GM12878 (cell line): ENCODE results near the gene PRAC2. TPM values are rescaled to one million over a fixed set of nuclear protein-coding genes. Genes with fewer than 3 reads are reported as not detected.
A peak's percentile ranks its signal among the peaks of the same experiment; 100 is the strongest.

ENCODE experiments used
- ATAC-seq: fragments of 200-7000 bp; cut with Tn5 transposase; 3 replicates; pipeline ENCODE4 v1.9.1; 2020; ENCODE audit warnings: mild to moderate bottlenecking, moderate library complexity
- BruUV-seq: library from RNA; stranded (reverse); fragments of 400-500 nt; replicated peaks from 2 replicates; lab custom pipeline; 2021; lab: Mats Ljungman, UMichigan
- CTCF ChIA-PET: fragments of 300-600 bp; sonication (Branson Sonifier 250); formaldehyde crosslinking; extraction: SDS; loops from one replicate; lab custom pipeline; 2021; ENCODE audit warnings: inconsistent platforms; lab: Yijun Ruan, JAX
- POLR2A ChIA-PET: fragments of 350-600 bp; formaldehyde crosslinking; extraction: SDS; loops from one replicate; lab custom pipeline; 2021; ENCODE audit warnings: inconsistent platforms; lab: Charles Lee
- RAD21 ChIA-PET: fragments of 300-600 bp; sonication (Branson Sonifier 250); formaldehyde crosslinking; loops from one replicate; lab custom pipeline; 2023; ENCODE audit warnings: antibody characterized with exemption; ENCODE audit not compliant: unreplicated experiment; lab: Charles Lee
- SMC1A ChIA-PET: fragments of 300-600 bp; sonication (Branson Sonifier 250); formaldehyde crosslinking; loops from one replicate; lab custom pipeline; 2023; ENCODE audit not compliant: unreplicated experiment, uncharacterized antibody; lab: Charles Lee
- DNase-seq: peaks from one replicate; pipeline ENCODE4 v3.0.0-alpha.2; 2011; ENCODE audit warnings: low read depth, low spot score
- FAIRE-seq: peaks from 3 replicates; lab custom pipeline; 2011; peaks lifted over from hg19 to GRCh38; lab: Jason Lieb, UNC
- H2AFZ ChIP-seq: 2 replicates; pipeline ENCODE4 v1.6.0; 2011; ENCODE audit warnings: low read depth, low read length, control low read depth; ENCODE audit not compliant: control insufficient read depth
- H3K27ac ChIP-seq: 2 replicates; pipeline ENCODE4 v1.5.1; 2011; ENCODE audit warnings: control low read depth; ENCODE audit not compliant: control insufficient read depth, insufficient read depth
- H3K27me3 ChIP-seq, 2 experiments: replicated peaks in 1 of 2; 2 replicates each; pipeline versions ENCODE4 v1.6.0 to v1.6.1; 2011; ENCODE audit warnings: low read length in 1 of 2; ENCODE audit not compliant: control insufficient read depth in 2 of 2, insufficient read depth in 2 of 2
- H3K36me3 ChIP-seq, 2 experiments: 2 replicates each; pipeline ENCODE4 v1.5.1; 2011; ENCODE audit warnings: low read length in 1 of 2; ENCODE audit not compliant: control insufficient read depth in 2 of 2, insufficient read depth in 2 of 2
- H3K4me1 ChIP-seq: 2 replicates; pipeline ENCODE4 v1.6.1; 2011; ENCODE audit warnings: mild to moderate bottlenecking, low read length, moderate library complexity, mixed read lengths; ENCODE audit not compliant: control insufficient read depth, insufficient read depth
- H3K4me2 ChIP-seq: 2 replicates; pipeline ENCODE4 v1.6.0; 2011; ENCODE audit warnings: control low read depth; ENCODE audit not compliant: control insufficient read depth, insufficient read depth
- H3K4me3 ChIP-seq: fragments of 200-600 bp; sonication (generic); 2 replicates; pipeline ENCODE4 v1.5.1; 2016
- H3K79me2 ChIP-seq: 2 replicates; pipeline ENCODE4 v1.6.0; 2011; ENCODE audit warnings: low read length; ENCODE audit not compliant: control insufficient read depth, insufficient read depth
- H3K9ac ChIP-seq: 2 replicates; pipeline ENCODE4 v1.8.0; 2011; ENCODE audit warnings: low read length, control low read depth, mixed read lengths; ENCODE audit not compliant: control insufficient read depth, insufficient read depth
- H3K9me3 ChIP-seq: replicated peaks from 3 replicates; pipeline ENCODE4 v1.5.1; 2011; ENCODE audit warnings: mild to moderate bottlenecking, low read length; ENCODE audit not compliant: control insufficient read depth, insufficient read depth
- H4K20me1 ChIP-seq: 2 replicates; pipeline ENCODE4 v1.6.0; 2011; ENCODE audit not compliant: control insufficient read depth, insufficient read depth
- SUZ12 ChIP-seq: fragments of 200-600 bp; sonication (generic); IDR thresholded peaks from one replicate; pipeline ENCODE4 v1.6.1; 2018; ENCODE audit warnings: antibody characterized with exemption, mild to moderate bottlenecking; ENCODE audit not compliant: unreplicated experiment
- WRNIP1 ChIP-seq: IDR thresholded peaks from 2 replicates; pipeline ENCODE4 v1.6.1; 2011; ENCODE audit warnings: low read depth, low read length, improper control_type of control experiment, borderline replicate concordance
- ZBED1 ChIP-seq: IDR thresholded peaks from 2 replicates; pipeline ENCODE4 v1.6.1; 2016; ENCODE audit warnings: borderline replicate concordance
- ZNF622 ChIP-seq: fragments of 450-650 bp; IDR thresholded peaks from 2 replicates; pipeline ENCODE4 v1.6.1; 2017; ENCODE audit warnings: mild to moderate bottlenecking, inconsistent platforms
- ZSCAN29 ChIP-seq: fragments of 450-650 bp; IDR thresholded peaks from 2 replicates; pipeline ENCODE4 v1.6.1; 2017; ENCODE audit warnings: mild to moderate bottlenecking, moderate library complexity
- WGBS: methylation state at CpG from one replicate; pipeline ENCODE4 v1.1.6; 2016; ENCODE audit warnings: low lambda C conversion rate; ENCODE audit not compliant: insufficient replicate concordance, insufficient coverage; ENCODE audit errors: missing lambda C conversion rate; 5-methylcytosine and 5-hydroxymethylcytosine counted together
- in situ Hi-C: fragments of 300-500 bp; cut with MboI; formaldehyde crosslinking; loops from 9 replicates; pipeline ENCODE4 v1.14.3; 2018; ENCODE audit warnings: mixed read lengths
- intact Hi-C: fragments of 100-400 bp; cut with micrococcal nuclease; formaldehyde crosslinking; loops from one replicate; pipeline ENCODE4 v1.14.2; 2022; ENCODE audit not compliant: unreplicated experiment
- polyA plus RNA-seq, 11 experiments: library from polyadenylated mRNA; depleted of rRNA in 4 of 11; unstranded in 6 of 11; stranded (reverse) in 5 of 11; fragments of >200 nt; fragmentation: Nextera tagmentation in 4 of 11; fragmentation: Illumina TruSeq in 1 of 11; extraction: Ambion mirVana in 4 of 11; extraction: Trizol in 1 of 11; gene quantifications; 1 replicate in 1 of 11; 2 replicates in 10 of 11; pipeline versions ENCODE4 v1.2.1 to v1.2.3, GENCODE V29; 2011 to 2016; ENCODE audit warnings: inconsistent platforms in 2 of 11, missing spikeins in 2 of 11, low read depth in 1 of 11
- total RNA-seq, 4 experiments: library from RNA; depleted of rRNA in 3 of 4; stranded (reverse); fragments of >200 nt in 3 of 4; fragmentation: Illumina TruSeq in 1 of 4; extraction: Trizol in 1 of 4; gene quantifications; 2 replicates each; pipeline versions ENCODE4 v1.2.1 to v1.2.3, GENCODE V29; 2013 to 2021

Gene PRAC2
- total and polyA plus RNA-seq, 10 of the 15 experiments (the other 5 are each of a cell fraction or from before 2014, with no cell fraction given): 0.31 TPM; not detected in 9

- no peaks in the 10 kb centered on the region; the same call in 2 of the 3 replicates for H3K9me3 ChIP-seq
- no peaks in the 10 kb centered on the region for H3K79me2 ChIP-seq
- TF ChIP-seq SUZ12 (peak; percentile 31), ZNF622 (no peak), ZSCAN29 (peak; percentile 98), ZBED1 (no peak), WRNIP1 (no peak)
- intact Hi-C loops (loop anchor here (1.0 to 5.0 kb wide), 3 partner anchors 45 to 156 kb away; no protein-coding TSS in a partner anchor), in situ Hi-C loops (no loop called here)
- H4K20me1 ChIP-seq: no peaks in the 10 kb centered on the region
- H3K27me3 ChIP-seq: peaks cover 39 to 63% of the 10 kb centered on the region in 2 experiments
- no TSS peak for BruUV-seq
- ChIA-PET CTCF (interaction anchor here (0.6 to 7.5 kb wide), 46 partner anchors 8 to 336 kb away, joined by 3 to 108 read pairs (median 5); partner anchors contain the start of gene ATP5MC1), POLR2A (no interaction called here), SMC1A (interaction anchor here (0.6 to 3.9 kb wide), 19 partner anchors 9 to 309 kb away, joined by 3 to 26 read pairs (median 4); no protein-coding TSS in a partner anchor), RAD21 (interaction anchor here (0.7 to 5.5 kb wide), 15 partner anchors 14 to 169 kb away, joined by 3 to 67 read pairs (median 3); partner anchors contain the start of gene ATP5MC1)
- no peak overlapping the region for H2AFZ ChIP-seq
- DNase-seq (no peak), ATAC-seq (peak; percentile 34; the same call in 1 of the 3 replicates), FAIRE-seq (peak; percentile 47)
- no peaks in the 10 kb centered on the region; the same call in 1 of the 2 replicates for H3K4me1 ChIP-seq
- H3K9ac ChIP-seq: no peak overlapping the region
- H3K4me2 ChIP-seq: peak overlapping the region; percentile 63
- no peak overlapping the region for H3K27ac ChIP-seq
- H3K36me3 ChIP-seq: no peaks in the 10 kb centered on the region
- H3K4me3 ChIP-seq: no peak overlapping the region
- 9% methylated on average over 42 of the region's 42 CpGs for WGBS
Observed at GRCh38 chr17:48723423-48724250, 652 bp downstream of the PRAC2 start.
